Activated CD4-positive, alpha-beta T cell treated with anti-CD3 and anti-CD28 coated beads, Interleukin-2, amount 10 ng/mL, durations not matched to agents 24 days and 14 days (primary cell): Measurements from ENCODE around the gene KMT2B. TPM values are rescaled to one million over a fixed set of nuclear protein-coding genes. Genes with fewer than 3 reads are reported as not detected.
"Not testable (repeated sequence)": the region's sequence is repeated elsewhere in the genome, so short reads cannot be mapped to it uniquely, and the experiment has no call there.

Experiments
- DNase-seq: peaks from one replicate; pipeline ENCODE4 v3.0.0; 2022
- H3K27ac Mint-ChIP-seq: one replicate; pipeline ENCODE4 v1.8.0; 2022; ENCODE audit warnings: mild to moderate bottlenecking, mixed read lengths
- H3K27me3 Mint-ChIP-seq: one replicate; pipeline ENCODE4 v1.8.0; 2022; ENCODE audit warnings: mixed read lengths
- H3K36me3 Mint-ChIP-seq: one replicate; pipeline ENCODE4 v1.8.0; 2022; ENCODE audit warnings: low read depth, mild to moderate bottlenecking, mixed read lengths
- H3K4me1 Mint-ChIP-seq: one replicate; pipeline ENCODE4 v1.8.0; 2021; ENCODE audit warnings: mixed read lengths
- H3K4me3 Mint-ChIP-seq: one replicate; pipeline ENCODE4 v1.8.0; 2022; ENCODE audit warnings: mild to moderate bottlenecking, moderate library complexity, mixed read lengths
- H3K9me3 Mint-ChIP-seq: one replicate; pipeline ENCODE4 v1.8.0; 2021; ENCODE audit warnings: mixed read lengths
- intact Hi-C: fragments of 100-400 bp; cut with micrococcal nuclease; formaldehyde crosslinking; loops from one replicate; pipeline ENCODE4 v1.15.1; 2023
- total RNA-seq: library from RNA; stranded (reverse); gene quantifications from 2 replicates; pipeline ENCODE4 v1.2.3, GENCODE V29; 2022

KMT2B gene
- total RNA-seq, 1 donor from 2014 or later: 64.5 TPM

GRCh38 chr19:35757231-35757748, 39.5 kb downstream of the KMT2B start:
- intact Hi-C loops: loop anchor here (5.0 kb wide), 2 partner anchors 65 to 145 kb away; partner anchors contain the start of genes HCST and NFKBID
- Mint-ChIP-seq H3K9me3 (no peaks in the 10 kb centered on the region), H3K27ac (peak overlapping the region; percentile 98), H3K36me3 (peaks cover 34% of the 10 kb centered on the region), H3K4me3 (peak overlapping the region; percentile 95), H3K4me1 (peaks cover 25% of the 10 kb centered on the region), H3K27me3 (peaks cover 2% of the 10 kb centered on the region)
- peak; percentile 77 for DNase-seq

GRCh38 chr19:35757749-35758608, 40.2 kb downstream of the KMT2B start, which contains the start of gene PROSER3:
PROSER3 (plus strand) TSS chr19:35758176; CDS start chr19:35758216, 40 bp downstream.
- intact Hi-C loops: loop anchor here (1.0 to 5.0 kb wide), 5 partner anchors 10 to 144 kb away; partner anchors contain the start of genes ARHGAP33, HCST, LIN37 and NFKBID
- Mint-ChIP-seq H3K27ac (peak within 1 kb of the TSS; percentile 98), H3K4me3 (peak within 1 kb of the TSS; percentile 95), H3K9me3 (no peaks in the 10 kb centered on the region), H3K4me1 (peaks cover 25% of the 10 kb centered on the region), H3K36me3 (peaks cover 34% of the 10 kb centered on the region), H3K27me3 (peaks cover 2% of the 10 kb centered on the region)
- peak; percentile 100 for DNase-seq

GRCh38 chr19:35759697-35760096, 41.9 kb downstream of the KMT2B start:
- no peak overlapping the region for H3K27ac Mint-ChIP-seq
- H3K36me3 Mint-ChIP-seq: peaks cover 32% of the 10 kb centered on the region
- H3K27me3 Mint-ChIP-seq: peaks cover 2% of the 10 kb centered on the region
- no peak for DNase-seq
- peak overlapping the region; percentile 95 for H3K4me3 Mint-ChIP-seq
- H3K4me1 Mint-ChIP-seq: peaks cover 25% of the 10 kb centered on the region
- no peaks in the 10 kb centered on the region for H3K9me3 Mint-ChIP-seq
- intact Hi-C loops: loop anchor here (5.0 kb wide), 2 partner anchors 67 to 143 kb away; partner anchors contain the start of genes HCST and NFKBID

GRCh38 chr19:35760711-35761349, 43.0 kb downstream of the KMT2B start:
- Mint-ChIP-seq H3K27ac (no peak overlapping the region), H3K4me1 (peaks cover 19% of the 10 kb centered on the region), H3K27me3 (peaks cover 2% of the 10 kb centered on the region), H3K9me3 (no peaks in the 10 kb centered on the region), H3K36me3 (peaks cover 31% of the 10 kb centered on the region), H3K4me3 (no peak overlapping the region)
- intact Hi-C loops: no loop called here
- DNase-seq: no peak

GRCh38 chr19:35764432-35765315, 46.9 kb downstream of the KMT2B start:
- no peaks in the 10 kb centered on the region for H3K9me3 Mint-ChIP-seq
- peaks cover 32% of the 10 kb centered on the region for H3K36me3 Mint-ChIP-seq
- no peak for DNase-seq
- no peaks in the 10 kb centered on the region for H3K27me3 Mint-ChIP-seq
- H3K4me3 Mint-ChIP-seq: no peak overlapping the region
- peaks cover 2% of the 10 kb centered on the region for H3K4me1 Mint-ChIP-seq
- intact Hi-C loops: no loop called here
- no peak overlapping the region for H3K27ac Mint-ChIP-seq

GRCh38 chr19:35766571-35767104, 48.8 kb downstream of the KMT2B start:
- intact Hi-C loops: no loop called here
- DNase-seq: no peak
- Mint-ChIP-seq H3K27ac (no peak overlapping the region), H3K4me1 (no peaks in the 10 kb centered on the region), H3K9me3 (no peaks in the 10 kb centered on the region), H3K4me3 (no peak overlapping the region), H3K36me3 (peaks cover 27% of the 10 kb centered on the region), H3K27me3 (no peaks in the 10 kb centered on the region)

GRCh38 chr19:35767288-35768081, 49.7 kb downstream of the KMT2B start:
- no peaks in the 10 kb centered on the region for H3K27me3 Mint-ChIP-seq
- DNase-seq: no peak
- no peak overlapping the region for H3K27ac Mint-ChIP-seq
- intact Hi-C loops: no loop called here
- H3K9me3 Mint-ChIP-seq: no peaks in the 10 kb centered on the region
- no peak overlapping the region for H3K4me3 Mint-ChIP-seq
- H3K36me3 Mint-ChIP-seq: peaks cover 22% of the 10 kb centered on the region
- H3K4me1 Mint-ChIP-seq: no peaks in the 10 kb centered on the region

GRCh38 chr19:35768082-35768421, 50.2 kb downstream of the KMT2B start:
- Mint-ChIP-seq H3K27ac (no peak overlapping the region), H3K4me1 (no peaks in the 10 kb centered on the region), H3K27me3 (no peaks in the 10 kb centered on the region), H3K9me3 (no peaks in the 10 kb centered on the region), H3K36me3 (peaks cover 22% of the 10 kb centered on the region), H3K4me3 (no peak overlapping the region)
- no peak for DNase-seq
- intact Hi-C loops: no loop called here

GRCh38 chr19:35772362-35772761, 54.6 kb downstream of the KMT2B start:
- Mint-ChIP-seq H3K4me1 (peaks cover 23% of the 10 kb centered on the region), H3K36me3 (peaks cover 11% of the 10 kb centered on the region)
- DNase-seq, H3K27ac Mint-ChIP-seq, H3K9me3 Mint-ChIP-seq, H3K4me3 Mint-ChIP-seq, intact Hi-C loops, H3K27me3 Mint-ChIP-seq: not testable (repeated sequence)

GRCh38 chr19:35773020-35773806, 55.4 kb downstream of the KMT2B start:
- Mint-ChIP-seq H3K36me3 (peaks cover 9% of the 10 kb centered on the region), H3K27me3 (no peaks in the 10 kb centered on the region), H3K9me3 (no peaks in the 10 kb centered on the region), H3K27ac (no peak overlapping the region), H3K4me3 (no peak overlapping the region), H3K4me1 (peaks cover 24% of the 10 kb centered on the region)
- intact Hi-C loops: no loop called here
- no peak for DNase-seq

- Mint-ChIP-seq H3K4me1 (peaks cover 26% of the 10 kb centered on the region), H3K27ac (no peak overlapping the region), H3K36me3 (peaks cover 8% of the 10 kb centered on the region), H3K9me3 (no peaks in the 10 kb centered on the region), H3K27me3 (no peaks in the 10 kb centered on the region), H3K4me3 (peak overlapping the region; percentile 88)
- intact Hi-C loops: loop anchor here (1.0 to 5.0 kb wide), 6 partner anchors 16 to 157 kb away; partner anchors contain the start of genes APLP1, PROSER3, PSENEN and U2AF1L4
- no peak for DNase-seq
These were observed 56.7 kb downstream of the KMT2B start for GRCh38 chr19:35774274-35775045.
